Activated naive CD4-positive, alpha-beta T cell treated with anti-CD3 and anti-CD28 coated beads for 36 hours (primary cell): Measurements from ENCODE around the gene SYNDIG1. TPM values are rescaled to one million over a fixed set of nuclear protein-coding genes. Genes with fewer than 3 reads are reported as not detected.

Experiments used
- CTCF ChIA-PET: fragments of 350-600 bp; sonication (Branson Sonifier 250); formaldehyde crosslinking; loops from one replicate; lab custom pipeline; 2021; ENCODE audit warnings: antibody characterized with exemption; lab: Charles Lee
- DNase-seq: peaks from one replicate; pipeline ENCODE4 v3.0.0-alpha.2; 2020
- H3K27ac Mint-ChIP-seq: one replicate; pipeline ENCODE4 v1.8.0; 2021; ENCODE audit warnings: mild to moderate bottlenecking, mixed read lengths
- H3K27me3 Mint-ChIP-seq: one replicate; pipeline ENCODE4 v1.8.0; 2021; ENCODE audit warnings: low read depth, mixed read lengths
- H3K36me3 Mint-ChIP-seq: one replicate; pipeline ENCODE4 v1.8.0; 2021; ENCODE audit warnings: low read depth, mixed read lengths
- H3K4me1 Mint-ChIP-seq: one replicate; pipeline ENCODE4 v1.8.0; 2021; ENCODE audit warnings: low read depth, mixed read lengths
- H3K4me3 Mint-ChIP-seq: one replicate; pipeline ENCODE4 v1.8.0; 2021; ENCODE audit warnings: mild to moderate bottlenecking, moderate library complexity, mixed read lengths
- H3K9me3 Mint-ChIP-seq: one replicate; pipeline ENCODE4 v1.8.0; 2021; ENCODE audit warnings: mixed read lengths
- intact Hi-C: fragments of 100-400 bp; cut with micrococcal nuclease; formaldehyde crosslinking; loops from one replicate; pipeline ENCODE4 v1.15.1; 2023
- total RNA-seq, 2 experiments: library from RNA; stranded (reverse); gene quantifications; one replicate each; pipeline ENCODE4 v1.2.3, GENCODE V29; 2021

Gene SYNDIG1
- total RNA-seq, 2 experiments from 2014 or later = not detected

DNA sequence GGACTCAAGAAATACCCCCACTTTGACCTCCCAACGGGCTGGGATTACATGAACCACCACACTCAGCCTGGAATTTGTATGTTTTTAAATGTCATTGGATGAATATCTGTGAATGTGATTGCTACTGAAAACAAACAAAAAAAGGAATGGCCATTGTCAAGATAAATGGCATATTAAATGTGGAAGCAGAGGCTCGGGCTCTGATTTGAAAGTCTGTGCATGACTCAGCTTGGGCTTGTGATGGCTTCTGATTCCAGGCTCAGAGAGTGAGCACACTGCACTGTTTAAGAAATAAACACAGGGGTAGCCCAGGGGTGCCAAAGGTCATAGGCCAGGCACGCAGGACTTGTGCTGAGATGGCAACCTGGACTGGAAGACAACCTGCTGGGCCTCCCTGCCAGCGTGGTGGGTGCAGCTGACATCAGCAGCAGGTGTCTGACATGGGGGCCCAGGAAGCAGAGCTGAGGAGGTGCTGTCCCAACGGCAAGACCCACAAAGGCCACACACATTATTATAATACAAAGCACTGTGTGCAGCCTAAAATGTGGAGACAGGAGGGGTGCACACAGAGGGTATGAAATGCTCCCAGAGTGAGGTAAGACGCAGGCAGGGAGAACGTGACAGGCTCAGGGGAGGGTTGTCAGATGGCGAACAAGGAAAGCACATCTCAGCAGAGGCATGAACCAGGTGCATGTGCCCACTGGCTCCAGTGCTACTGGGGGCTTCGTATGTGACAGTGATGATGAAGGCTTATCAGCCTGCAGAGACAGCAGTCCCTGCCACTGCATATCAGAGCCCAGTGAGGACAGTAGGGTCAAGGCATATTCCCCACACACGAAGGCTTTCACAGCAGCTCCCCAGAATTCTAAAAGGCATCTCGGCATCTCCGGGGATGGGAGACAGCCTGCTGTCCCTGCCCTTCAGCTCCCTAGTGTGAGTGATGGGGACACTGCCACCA lies 169.4 kb downstream of the SYNDIG1 start:
- no peaks in the 10 kb centered on the region for H3K36me3 Mint-ChIP-seq
- H3K9me3 Mint-ChIP-seq = no peaks in the 10 kb centered on the region
- no peaks in the 10 kb centered on the region for H3K27me3 Mint-ChIP-seq
- DNase-seq = no peak
- no peak overlapping the region for H3K27ac Mint-ChIP-seq
- intact Hi-C loops = no loop called here
- CTCF ChIA-PET = no interaction called here
- no peak overlapping the region for H3K4me3 Mint-ChIP-seq
- H3K4me1 Mint-ChIP-seq = no peaks in the 10 kb centered on the region

DNA sequence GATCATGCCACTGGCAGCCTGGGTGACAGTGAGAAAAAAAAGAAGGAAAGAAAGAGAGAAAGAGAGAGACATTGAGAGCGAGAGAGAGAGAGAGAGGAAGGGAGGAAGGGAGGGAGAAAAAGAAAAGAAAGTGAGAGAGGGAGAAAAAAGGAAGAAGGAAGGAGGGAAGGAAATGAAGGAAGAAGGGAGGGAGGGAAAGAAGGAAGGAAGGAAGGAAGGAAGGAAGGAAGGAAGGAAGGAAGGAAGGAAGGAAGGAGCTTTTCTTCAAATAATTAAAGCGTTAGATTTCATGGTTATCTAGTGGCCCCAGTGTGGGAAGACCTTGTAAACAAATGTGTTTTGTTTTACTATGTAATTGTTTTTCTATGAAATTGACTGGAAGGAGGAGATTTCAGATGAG lies 170.8 kb downstream of the SYNDIG1 start:
- H3K9me3 Mint-ChIP-seq = no peaks in the 10 kb centered on the region
- CTCF ChIA-PET = no interaction called here

DNA sequence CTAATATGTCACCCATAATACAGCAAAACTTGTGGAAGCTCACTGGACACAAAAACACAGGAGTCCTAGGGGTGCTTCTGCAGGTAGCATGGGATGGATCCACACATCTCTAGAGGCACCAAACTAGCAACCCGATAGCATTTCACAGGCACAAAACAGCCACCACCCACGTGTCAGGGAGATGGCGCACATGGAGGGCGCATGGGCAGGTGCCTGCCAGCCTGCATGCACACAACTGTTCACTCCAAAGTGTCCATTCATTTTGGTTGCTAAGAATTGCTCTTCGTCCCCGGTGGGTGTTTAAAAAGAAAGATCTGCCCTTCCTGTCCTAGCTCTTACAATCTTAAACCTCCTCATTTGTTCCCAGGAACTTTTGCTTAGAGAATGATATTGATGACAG lies 171.3 kb downstream of the SYNDIG1 start:
- Mint-ChIP-seq H3K4me3 (no peak overlapping the region), H3K36me3 (no peaks in the 10 kb centered on the region), H3K4me1 (no peaks in the 10 kb centered on the region), H3K27ac (no peak overlapping the region), H3K27me3 (no peaks in the 10 kb centered on the region), H3K9me3 (no peaks in the 10 kb centered on the region)
- DNase-seq = no peak
- CTCF ChIA-PET = no interaction called here
- intact Hi-C loops = no loop called here

More for the DNA sequence above, 170.8 kb downstream of the SYNDIG1 start:
- no peak for DNase-seq
- Mint-ChIP-seq H3K27ac (no peak overlapping the region), H3K4me3 (no peak overlapping the region), H3K27me3 (no peaks in the 10 kb centered on the region), H3K4me1 (no peaks in the 10 kb centered on the region), H3K36me3 (no peaks in the 10 kb centered on the region)
- intact Hi-C loops = no loop called here

DNA sequence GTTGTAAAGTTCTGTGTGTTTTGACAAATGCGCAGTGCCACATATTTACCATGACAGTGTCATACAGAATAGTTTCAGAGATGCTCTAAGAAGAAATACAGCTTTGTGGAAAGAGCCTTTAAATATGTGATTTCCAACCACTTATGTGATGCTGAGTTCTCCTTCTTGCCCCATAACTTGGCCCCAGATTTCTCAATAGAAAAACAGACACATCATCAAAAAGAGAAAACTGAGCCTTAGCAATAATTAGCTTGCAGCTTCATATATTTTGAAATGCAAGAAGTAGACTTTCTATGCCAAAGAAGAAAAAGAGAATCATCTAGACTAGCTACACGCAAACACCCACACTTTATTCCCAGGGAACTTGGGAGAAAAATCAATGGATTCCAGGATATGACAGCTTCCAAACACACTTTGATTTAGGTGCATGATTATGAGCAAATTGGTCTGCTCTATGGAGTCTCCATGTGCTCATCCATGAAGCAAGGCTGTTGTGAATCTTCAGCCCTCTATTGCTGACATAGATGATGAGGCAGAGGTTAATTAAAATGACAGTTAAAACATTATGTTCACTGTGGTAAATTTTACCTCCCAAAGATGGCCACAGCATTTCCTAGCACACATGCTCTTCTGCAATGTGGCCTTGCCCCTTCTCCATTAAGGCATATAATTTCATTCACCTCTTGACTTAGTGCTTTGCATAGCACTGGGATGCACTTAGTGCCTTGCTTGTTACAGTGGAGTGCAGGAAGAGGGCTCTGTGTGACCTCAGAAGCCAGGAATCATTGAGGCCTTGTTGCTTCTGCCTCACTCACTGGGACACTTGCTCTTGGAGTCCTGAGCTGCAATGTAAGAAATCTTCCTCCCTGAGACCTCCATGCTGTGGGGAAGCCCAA lies 174.6 kb downstream of the SYNDIG1 start:
- Mint-ChIP-seq H3K4me1 (no peaks in the 10 kb centered on the region), H3K4me3 (no peak overlapping the region), H3K36me3 (no peaks in the 10 kb centered on the region), H3K27me3 (peaks cover 5% of the 10 kb centered on the region), H3K27ac (no peak overlapping the region), H3K9me3 (no peaks in the 10 kb centered on the region)
- intact Hi-C loops = no loop called here
- CTCF ChIA-PET = no interaction called here
- no peak for DNase-seq

DNA sequence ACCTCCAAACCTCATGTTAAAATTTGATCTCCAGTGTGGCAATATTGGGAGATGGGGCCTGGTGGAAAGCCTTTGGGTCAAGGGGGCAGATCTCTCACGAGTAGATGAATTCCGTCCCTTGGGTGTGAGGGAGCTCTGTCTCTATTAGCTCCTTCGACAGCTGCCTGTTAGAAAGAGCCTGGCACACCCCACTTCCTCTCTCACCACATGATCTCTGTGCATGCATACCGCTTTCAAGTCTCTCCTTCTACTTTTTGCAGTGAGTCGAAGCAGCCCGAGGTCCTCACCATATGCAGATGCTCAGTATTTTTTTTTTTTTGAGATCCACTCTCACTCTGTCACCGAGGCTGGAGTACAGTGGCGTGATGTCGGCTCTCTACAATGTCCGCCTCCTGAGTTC lies 176.9 kb downstream of the SYNDIG1 start:
- CTCF ChIA-PET = no interaction called here
- Mint-ChIP-seq H3K9me3 (no peaks in the 10 kb centered on the region), H3K4me3 (no peak overlapping the region), H3K4me1 (no peaks in the 10 kb centered on the region), H3K27me3 (peaks cover 5% of the 10 kb centered on the region), H3K36me3 (no peaks in the 10 kb centered on the region), H3K27ac (no peak overlapping the region)
- no peak for DNase-seq
- intact Hi-C loops = no loop called here

DNA sequence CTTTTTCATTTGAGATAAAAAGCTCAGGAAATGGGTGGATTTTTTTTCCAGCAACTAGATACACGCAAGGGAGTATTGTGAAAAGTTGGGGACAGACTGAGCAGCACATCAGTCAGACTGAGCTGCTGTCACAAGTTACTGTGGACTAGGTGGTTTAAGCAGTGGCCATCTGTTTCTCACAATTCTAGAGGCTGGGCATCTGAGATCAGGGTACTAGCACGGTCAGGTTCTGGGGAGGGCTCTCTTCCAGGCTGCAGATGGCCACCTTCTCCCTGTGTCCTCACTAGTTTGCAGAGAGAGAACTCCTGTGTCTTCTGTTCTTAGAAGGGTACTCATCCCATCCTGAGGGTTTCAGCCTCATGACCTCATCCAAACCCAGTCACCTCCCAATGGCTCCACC lies 178.3 kb downstream of the SYNDIG1 start:
- H3K27me3 Mint-ChIP-seq = peaks cover 5% of the 10 kb centered on the region
- DNase-seq = no peak
- H3K4me1 Mint-ChIP-seq = no peaks in the 10 kb centered on the region
- CTCF ChIA-PET = no interaction called here
- intact Hi-C loops = no loop called here
- H3K36me3 Mint-ChIP-seq = no peaks in the 10 kb centered on the region
- no peaks in the 10 kb centered on the region for H3K9me3 Mint-ChIP-seq
- H3K27ac Mint-ChIP-seq = no peak overlapping the region
- no peak overlapping the region for H3K4me3 Mint-ChIP-seq

DNA sequence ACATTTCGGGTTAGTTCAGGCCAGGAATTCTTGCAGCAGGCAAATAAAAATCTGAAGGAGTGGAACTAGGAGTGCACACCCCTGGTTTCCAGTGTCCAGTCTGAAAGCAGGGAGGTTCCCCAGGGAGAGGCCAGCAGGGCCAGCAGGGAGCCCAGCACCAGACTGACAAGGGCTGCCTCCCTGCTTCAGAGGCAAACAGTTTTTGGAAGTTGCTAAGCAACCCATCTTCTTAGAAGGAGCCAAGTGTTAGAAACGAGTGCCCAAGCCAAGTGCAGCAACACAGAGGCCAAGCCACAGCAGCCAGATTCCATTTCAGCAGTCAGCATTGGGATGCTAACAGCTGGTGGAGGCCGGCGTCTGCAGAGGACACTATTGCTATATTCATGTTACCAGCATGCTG lies 179.1 kb downstream of the SYNDIG1 start:
- Mint-ChIP-seq H3K4me1 (no peaks in the 10 kb centered on the region), H3K9me3 (no peaks in the 10 kb centered on the region), H3K27ac (no peak overlapping the region), H3K4me3 (no peak overlapping the region), H3K36me3 (no peaks in the 10 kb centered on the region), H3K27me3 (peaks cover 5% of the 10 kb centered on the region)
- CTCF ChIA-PET = no interaction called here
- DNase-seq = no peak
- intact Hi-C loops = no loop called here

DNA sequence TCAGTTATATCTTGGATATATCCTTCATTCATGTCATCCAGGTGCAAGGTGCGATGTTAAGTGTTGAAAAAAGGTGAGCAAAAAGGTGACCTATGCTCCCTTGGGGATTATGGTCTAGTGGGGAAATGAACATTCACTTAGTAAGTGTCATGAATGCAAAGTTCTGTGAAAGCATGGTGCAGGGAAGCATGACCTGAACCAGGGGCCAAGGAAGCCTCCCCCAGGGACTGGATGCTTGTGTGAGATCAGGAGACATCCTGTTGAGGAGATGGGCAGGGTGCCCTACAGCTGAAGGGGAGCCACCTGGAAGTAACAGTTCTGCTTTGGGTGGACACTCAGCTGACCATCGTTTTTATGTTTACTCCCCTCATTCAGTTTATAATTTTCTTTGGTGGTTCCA lies 179.5 kb downstream of the SYNDIG1 start:
- Mint-ChIP-seq H3K36me3 (no peaks in the 10 kb centered on the region), H3K4me1 (no peaks in the 10 kb centered on the region), H3K27ac (no peak overlapping the region), H3K27me3 (peaks cover 5% of the 10 kb centered on the region), H3K9me3 (no peaks in the 10 kb centered on the region), H3K4me3 (no peak overlapping the region)
- intact Hi-C loops = no loop called here
- CTCF ChIA-PET = no interaction called here
- DNase-seq = no peak

DNA sequence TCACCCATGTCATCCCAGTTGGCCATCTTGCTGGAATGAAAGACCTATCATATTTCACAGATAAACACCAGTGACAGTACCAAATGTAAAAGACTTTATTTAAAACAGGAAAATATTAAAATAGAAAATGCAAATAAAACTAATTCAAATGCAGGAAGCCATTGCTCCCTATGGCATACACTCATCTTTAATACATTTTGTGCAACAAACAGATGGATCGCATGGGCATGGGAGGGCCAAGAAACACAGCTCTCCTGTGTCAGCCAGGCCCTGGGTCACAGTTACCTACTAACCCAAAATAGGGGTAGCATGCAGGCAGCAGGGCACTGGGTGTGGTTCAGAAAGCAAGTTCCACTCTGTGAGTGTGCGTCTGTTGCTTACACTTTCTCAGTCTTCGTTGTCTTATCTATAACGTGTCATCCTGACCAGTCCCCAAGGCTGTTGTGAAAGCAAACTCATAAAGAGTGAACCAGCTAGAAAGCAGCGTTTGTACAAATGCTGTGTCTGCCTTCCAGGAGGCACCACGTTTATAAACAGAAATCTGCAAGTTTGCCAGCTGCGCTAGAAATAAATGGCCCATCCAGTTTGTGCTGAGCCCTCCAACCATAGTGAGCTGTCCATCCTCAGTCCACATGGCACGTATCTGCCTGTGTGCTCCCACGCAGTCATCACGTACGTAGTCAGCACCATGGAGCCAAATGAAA lies 180.5 kb downstream of the SYNDIG1 start:
- H3K27ac Mint-ChIP-seq = no peak overlapping the region
- intact Hi-C loops = no loop called here
- H3K9me3 Mint-ChIP-seq = no peaks in the 10 kb centered on the region
- no peak overlapping the region for H3K4me3 Mint-ChIP-seq
- CTCF ChIA-PET = no interaction called here
- H3K4me1 Mint-ChIP-seq = no peaks in the 10 kb centered on the region
- DNase-seq = no peak
- H3K27me3 Mint-ChIP-seq = peaks cover 5% of the 10 kb centered on the region
- no peaks in the 10 kb centered on the region for H3K36me3 Mint-ChIP-seq

DNA sequence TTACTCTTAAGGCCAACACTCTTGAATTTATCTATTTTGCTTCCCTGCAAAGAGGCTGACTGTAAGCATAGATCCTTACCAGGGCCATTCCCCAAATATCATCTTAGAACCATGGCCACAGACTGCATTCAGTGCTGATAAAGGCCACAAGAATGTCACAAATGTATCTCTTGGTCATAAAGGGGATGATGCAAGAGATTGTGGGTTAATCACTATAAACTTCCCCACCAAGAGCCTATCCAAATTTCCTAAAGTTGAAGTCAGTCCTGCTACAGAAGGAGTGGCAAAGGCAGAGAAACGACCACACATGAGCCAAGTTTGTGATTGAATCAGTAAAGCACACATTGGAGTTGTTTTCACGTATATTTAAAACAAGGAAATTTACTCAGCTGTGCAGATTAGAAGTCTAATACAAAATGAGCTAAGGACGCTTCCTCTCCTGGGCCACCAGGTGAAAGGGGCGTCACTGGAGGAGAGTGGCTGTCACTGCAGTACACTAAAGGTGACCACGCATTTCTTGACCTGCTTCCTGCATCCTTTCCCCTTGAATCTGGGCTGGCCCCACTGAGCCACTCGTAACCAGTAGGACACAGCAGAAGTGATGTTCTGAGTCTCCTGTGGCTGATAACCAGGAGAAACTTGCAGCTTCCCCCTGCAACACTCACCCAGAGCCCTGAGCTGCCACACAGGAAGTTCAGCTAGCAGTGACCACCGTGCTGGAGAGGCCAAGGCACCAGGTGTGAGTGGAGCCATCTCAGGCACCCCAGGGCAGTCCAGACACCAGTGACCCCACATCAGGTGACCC lies 181.9 kb downstream of the SYNDIG1 start:
- Mint-ChIP-seq H3K27me3 (peaks cover 5% of the 10 kb centered on the region), H3K9me3 (no peaks in the 10 kb centered on the region), H3K4me1 (no peaks in the 10 kb centered on the region), H3K27ac (no peak overlapping the region), H3K36me3 (no peaks in the 10 kb centered on the region), H3K4me3 (no peak overlapping the region)
- DNase-seq = no peak
- CTCF ChIA-PET = no interaction called here
- intact Hi-C loops = no loop called here

DNA sequence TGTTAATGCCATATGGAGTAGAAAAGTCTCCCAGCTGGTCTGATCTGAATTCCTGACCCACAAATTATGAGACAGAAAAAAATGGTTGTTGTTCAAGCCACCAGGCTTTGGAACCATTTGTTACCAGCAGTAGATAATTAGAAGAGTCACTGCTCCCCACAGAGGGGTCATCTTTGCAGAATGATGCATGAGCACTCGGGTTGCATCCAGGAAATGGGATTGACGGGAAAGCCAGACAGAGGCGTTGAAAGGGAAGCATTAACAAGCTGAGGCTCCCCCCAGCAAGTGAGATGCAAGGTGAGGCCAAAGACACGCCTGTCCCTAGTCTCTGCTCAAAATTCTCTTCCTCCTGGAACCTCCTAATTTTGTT lies 182.5 kb downstream of the SYNDIG1 start:
- CTCF ChIA-PET = interaction anchor here (0.6 kb wide), 1 partner anchor 726 kb away, joined by 3 read pairs; no protein-coding TSS in a partner anchor
- H3K4me3 Mint-ChIP-seq = no peak overlapping the region
- DNase-seq = no peak

More for the DNA sequence above, 182.5 kb downstream of the SYNDIG1 start:
- Mint-ChIP-seq H3K27ac (no peak overlapping the region), H3K27me3 (peaks cover 4% of the 10 kb centered on the region), H3K9me3 (no peaks in the 10 kb centered on the region), H3K4me1 (no peaks in the 10 kb centered on the region), H3K36me3 (no peaks in the 10 kb centered on the region)
- intact Hi-C loops = no loop called here
